ENCODE measurements around the gene RNF103. TPM values are rescaled to one million over a fixed set of nuclear protein-coding genes. Genes with fewer than 3 reads are reported as not detected.

RNF103 gene
- total and polyA plus RNA-seq, 2 of the 13 experiments (the other 11 are each of a cell fraction or from before 2014, with no cell fraction given) = 19.8 to 21.1 TPM

GRCh38 chr2:86623494-86624266, at the start of gene RNF103 (continued):
- TF ChIP-seq HNF4G (IDR thresholded peaks at IDR 0.05; ENCODE audit: borderline replicate concordance, low read depth, low read length) (no peak), HNF4G (CRISPR knock-in tag; IDR thresholded peaks at IDR 0.05; ENCODE audit: borderline replicate concordance, low read depth) (no peak), ZNF605 (CRISPR knock-in tag; IDR thresholded peaks at IDR 0.05) (no peak), ZNF30 (CRISPR knock-in tag; IDR thresholded peaks at IDR 0.05) (no peak), ETV6 (CRISPR knock-in tag; conservative IDR thresholded peaks at IDR 0.05) (no peak), SAFB2 (CRISPR knock-in tag; IDR thresholded peaks at IDR 0.05; ENCODE audit: borderline replicate concordance, low read depth) (no peak; the same call in 1 of the 2 replicates), HOXA5 (CRISPR knock-in tag; IDR thresholded peaks at IDR 0.05) (peak; percentile 87), ZNF589 (CRISPR knock-in tag; conservative IDR thresholded peaks at IDR 0.05) (no peak), RERE (CRISPR knock-in tag; IDR thresholded peaks at IDR 0.05; ENCODE audit: low read depth) (no peak), SNAPC2 (CRISPR knock-in tag; IDR thresholded peaks at IDR 0.05) (no peak; the same call in 1 of the 2 replicates), KLF16 (CRISPR knock-in tag; IDR thresholded peaks at IDR 0.05) (peak in 1 of 2 experiments; percentile 94; a peak in 2 of 4 replicates), ZNF136 (CRISPR knock-in tag; IDR thresholded peaks at IDR 0.05; ENCODE audit: low read depth) (peak; percentile 13; the same call in 1 of the 2 replicates), TCF7L2 (IDR thresholded peaks at IDR 0.05; ENCODE audit: low read depth, low read length) (no peak), NCOA2 (CRISPR knock-in tag; IDR thresholded peaks at IDR 0.05) (peak; percentile 31; the same call in 1 of the 2 replicates), ZFP82 (CRISPR knock-in tag; IDR thresholded peaks at IDR 0.05; ENCODE audit: borderline replicate concordance) (no peak)
- TF ChIP-seq, protein P1, sequence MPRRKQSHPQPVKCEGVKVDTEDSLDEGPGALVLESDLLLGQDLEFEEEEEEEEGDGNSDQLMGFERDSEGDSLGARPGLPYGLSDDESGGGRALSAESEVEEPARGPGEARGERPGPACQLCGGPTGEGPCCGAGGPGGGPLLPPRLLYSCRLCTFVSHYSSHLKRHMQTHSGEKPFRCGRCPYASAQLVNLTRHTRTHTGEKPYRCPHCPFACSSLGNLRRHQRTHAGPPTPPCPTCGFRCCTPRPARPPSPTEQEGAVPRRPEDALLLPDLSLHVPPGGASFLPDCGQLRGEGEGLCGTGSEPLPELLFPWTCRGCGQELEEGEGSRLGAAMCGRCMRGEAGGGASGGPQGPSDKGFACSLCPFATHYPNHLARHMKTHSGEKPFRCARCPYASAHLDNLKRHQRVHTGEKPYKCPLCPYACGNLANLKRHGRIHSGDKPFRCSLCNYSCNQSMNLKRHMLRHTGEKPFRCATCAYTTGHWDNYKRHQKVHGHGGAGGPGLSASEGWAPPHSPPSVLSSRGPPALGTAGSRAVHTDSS (CRISPR knock-in tag; conservative IDR thresholded peaks at IDR 0.05) = no peak
- TF ChIP-seq, protein P2, sequence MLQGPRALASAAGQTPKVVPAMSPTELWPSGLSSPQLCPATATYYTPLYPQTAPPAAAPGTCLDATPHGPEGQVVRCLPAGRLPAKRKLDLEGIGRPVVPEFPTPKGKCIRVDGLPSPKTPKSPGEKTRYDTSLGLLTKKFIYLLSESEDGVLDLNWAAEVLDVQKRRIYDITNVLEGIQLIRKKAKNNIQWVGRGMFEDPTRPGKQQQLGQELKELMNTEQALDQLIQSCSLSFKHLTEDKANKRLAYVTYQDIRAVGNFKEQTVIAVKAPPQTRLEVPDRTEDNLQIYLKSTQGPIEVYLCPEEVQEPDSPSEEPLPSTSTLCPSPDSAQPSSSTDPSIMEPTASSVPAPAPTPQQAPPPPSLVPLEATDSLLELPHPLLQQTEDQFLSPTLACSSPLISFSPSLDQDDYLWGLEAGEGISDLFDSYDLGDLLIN (CRISPR knock-in tag; IDR thresholded peaks at IDR 0.05; ENCODE audit: borderline replicate concordance) = no peak
- TF ChIP-seq, protein P3, sequence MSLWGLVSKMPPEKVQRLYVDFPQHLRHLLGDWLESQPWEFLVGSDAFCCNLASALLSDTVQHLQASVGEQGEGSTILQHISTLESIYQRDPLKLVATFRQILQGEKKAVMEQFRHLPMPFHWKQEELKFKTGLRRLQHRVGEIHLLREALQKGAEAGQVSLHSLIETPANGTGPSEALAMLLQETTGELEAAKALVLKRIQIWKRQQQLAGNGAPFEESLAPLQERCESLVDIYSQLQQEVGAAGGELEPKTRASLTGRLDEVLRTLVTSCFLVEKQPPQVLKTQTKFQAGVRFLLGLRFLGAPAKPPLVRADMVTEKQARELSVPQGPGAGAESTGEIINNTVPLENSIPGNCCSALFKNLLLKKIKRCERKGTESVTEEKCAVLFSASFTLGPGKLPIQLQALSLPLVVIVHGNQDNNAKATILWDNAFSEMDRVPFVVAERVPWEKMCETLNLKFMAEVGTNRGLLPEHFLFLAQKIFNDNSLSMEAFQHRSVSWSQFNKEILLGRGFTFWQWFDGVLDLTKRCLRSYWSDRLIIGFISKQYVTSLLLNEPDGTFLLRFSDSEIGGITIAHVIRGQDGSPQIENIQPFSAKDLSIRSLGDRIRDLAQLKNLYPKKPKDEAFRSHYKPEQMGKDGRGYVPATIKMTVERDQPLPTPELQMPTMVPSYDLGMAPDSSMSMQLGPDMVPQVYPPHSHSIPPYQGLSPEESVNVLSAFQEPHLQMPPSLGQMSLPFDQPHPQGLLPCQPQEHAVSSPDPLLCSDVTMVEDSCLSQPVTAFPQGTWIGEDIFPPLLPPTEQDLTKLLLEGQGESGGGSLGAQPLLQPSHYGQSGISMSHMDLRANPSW (CRISPR knock-in tag; IDR thresholded peaks at IDR 0.05; ENCODE audit: borderline replicate concordance) = no peak

Data from HepG2 (cell line).